ENCODE results near the gene ERICH4. TPM values are rescaled to one million over a fixed set of nuclear protein-coding genes. Genes with fewer than 3 reads are reported as not detected.

The ERICH4 gene
- total RNA-seq, 2 experiments from 2014 or later: not detected

DNA sequence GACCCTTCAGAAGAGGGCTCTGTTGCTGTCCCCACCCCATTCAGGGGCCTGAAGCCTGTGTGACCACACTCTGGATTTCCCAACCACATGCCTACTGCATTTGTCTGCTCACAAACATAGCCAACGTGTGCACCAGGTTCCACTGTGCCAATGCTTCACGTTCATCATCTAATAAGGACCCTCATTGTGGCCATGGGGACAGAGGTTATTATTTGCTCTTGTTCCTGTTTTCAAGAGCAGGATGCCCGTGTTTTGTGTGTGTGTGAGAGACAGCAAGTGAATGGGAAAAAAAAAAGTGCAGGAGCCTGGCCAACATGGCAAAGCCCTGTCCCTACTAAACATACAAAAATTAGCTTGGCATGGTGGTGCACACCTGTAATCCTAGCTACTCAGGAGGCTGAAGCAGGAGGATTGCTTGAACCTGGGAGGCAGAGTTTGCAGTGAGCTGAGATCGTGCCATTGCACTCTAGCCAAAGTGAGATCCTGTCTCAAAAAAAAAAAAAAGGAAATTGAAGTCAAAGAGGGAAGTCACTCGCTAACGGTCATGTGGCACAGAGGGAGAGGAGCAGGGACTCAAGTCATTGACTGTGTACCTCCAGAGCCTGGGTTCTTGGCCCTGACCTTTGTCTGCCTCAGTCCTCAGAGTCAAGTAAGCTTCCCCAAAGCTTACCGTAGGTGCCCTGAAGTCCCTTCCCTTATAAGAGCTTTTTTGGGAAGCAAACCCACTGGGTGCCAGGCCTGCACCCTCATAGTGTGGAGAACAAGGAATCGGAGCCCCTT lies 22.7 kb upstream of the ERICH4 start:
- Mint-ChIP-seq H3K4me1 (peaks cover 6% of the 10 kb centered on the region), H3K27ac (no peak overlapping the region), H3K36me3 (ENCODE audit: low read depth) (peaks cover 26% of the 10 kb centered on the region), H3K4me3 (no peak overlapping the region), H3K9me3 (no peaks in the 10 kb centered on the region), H3K27me3 (no peaks in the 10 kb centered on the region)
- POLR2A ChIA-PET: no interaction called here
- CTCF ChIA-PET: interaction anchor here (0.5 kb wide), 1 partner anchor 37 kb away, joined by 3 read pairs; no protein-coding TSS in a partner anchor
- DNase-seq: no peak

DNA sequence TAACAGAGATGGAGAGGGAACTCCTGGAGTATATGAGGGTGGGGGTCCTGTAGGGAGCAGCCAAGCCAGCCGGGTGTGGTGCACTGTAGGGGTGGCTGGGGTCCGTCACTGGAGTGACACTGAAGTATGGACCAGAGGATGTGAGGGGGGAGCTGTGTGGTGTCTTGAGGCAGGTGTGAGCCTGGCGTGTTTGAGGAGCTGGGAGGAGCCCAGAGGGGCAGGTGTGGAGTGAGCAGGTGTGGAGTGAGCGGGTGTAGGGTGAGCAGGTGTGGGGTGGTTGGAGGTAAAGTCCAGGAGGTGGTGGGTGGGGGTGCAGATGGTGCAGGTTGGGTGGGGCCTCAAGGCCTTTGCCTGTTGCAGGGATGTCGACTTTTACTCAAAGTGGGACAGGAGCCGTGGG lies 21.6 kb upstream of the ERICH4 start:
- H3K36me3 Mint-ChIP-seq (ENCODE audit: low read depth): peaks cover 25% of the 10 kb centered on the region
- no peaks in the 10 kb centered on the region for H3K27me3 Mint-ChIP-seq
- H3K27ac Mint-ChIP-seq: no peak overlapping the region
- H3K4me1 Mint-ChIP-seq: peaks cover 10% of the 10 kb centered on the region
- ChIA-PET CTCF (no interaction called here), POLR2A (no interaction called here)
- DNase-seq: no peak
- no peak overlapping the region for H3K4me3 Mint-ChIP-seq
- H3K9me3 Mint-ChIP-seq: no peaks in the 10 kb centered on the region

DNA sequence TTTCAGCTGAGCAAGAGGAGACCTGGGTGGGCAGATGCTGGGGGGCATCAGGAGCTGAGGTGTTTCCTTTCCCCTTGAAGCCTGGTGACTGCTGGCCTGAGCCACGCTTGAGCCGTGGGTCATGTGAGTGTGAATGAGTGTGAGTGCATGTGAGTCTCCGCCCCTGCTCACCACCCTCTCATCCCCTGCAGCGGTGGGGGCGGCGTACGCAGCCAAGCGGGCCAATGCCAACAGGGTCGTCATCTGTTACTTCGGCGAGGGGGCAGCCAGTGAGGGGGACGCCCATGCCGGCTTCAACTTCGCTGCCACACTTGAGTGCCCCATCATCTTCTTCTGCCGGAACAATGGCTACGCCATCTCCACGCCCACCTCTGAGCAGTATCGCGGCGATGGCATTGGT lies 21.0 kb upstream of the ERICH4 start:
- ChIA-PET POLR2A (no interaction called here), CTCF (no interaction called here)
- Mint-ChIP-seq H3K27ac (no peak overlapping the region), H3K9me3 (no peaks in the 10 kb centered on the region), H3K36me3 (ENCODE audit: low read depth) (peaks cover 26% of the 10 kb centered on the region), H3K27me3 (no peaks in the 10 kb centered on the region), H3K4me3 (no peak overlapping the region), H3K4me1 (peaks cover 16% of the 10 kb centered on the region)
- no peak for DNase-seq

DNA sequence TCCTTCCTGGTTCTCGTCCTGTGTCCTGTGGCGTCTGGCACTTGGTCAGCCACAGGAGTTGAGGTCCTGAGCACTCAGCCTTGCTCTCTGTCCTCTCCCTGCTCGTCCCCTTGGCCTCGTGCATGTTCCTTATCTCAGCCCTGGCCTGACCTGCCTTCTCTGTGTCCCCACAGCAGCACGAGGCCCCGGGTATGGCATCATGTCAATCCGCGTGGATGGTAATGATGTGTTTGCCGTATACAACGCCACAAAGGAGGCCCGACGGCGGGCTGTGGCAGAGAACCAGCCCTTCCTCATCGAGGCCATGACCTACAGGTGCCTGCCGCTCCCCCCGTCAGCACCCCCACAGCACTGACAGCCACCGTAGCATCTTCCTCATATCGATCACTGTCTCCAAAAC lies 20.5 kb upstream of the ERICH4 start:
- Mint-ChIP-seq H3K36me3 (ENCODE audit: low read depth) (peaks cover 24% of the 10 kb centered on the region), H3K4me1 (peaks cover 20% of the 10 kb centered on the region), H3K4me3 (no peak overlapping the region), H3K9me3 (no peaks in the 10 kb centered on the region), H3K27ac (no peak overlapping the region), H3K27me3 (no peaks in the 10 kb centered on the region)
- POLR2A ChIA-PET: no interaction called here
- CTCF ChIA-PET: no interaction called here
- no peak for DNase-seq

DNA sequence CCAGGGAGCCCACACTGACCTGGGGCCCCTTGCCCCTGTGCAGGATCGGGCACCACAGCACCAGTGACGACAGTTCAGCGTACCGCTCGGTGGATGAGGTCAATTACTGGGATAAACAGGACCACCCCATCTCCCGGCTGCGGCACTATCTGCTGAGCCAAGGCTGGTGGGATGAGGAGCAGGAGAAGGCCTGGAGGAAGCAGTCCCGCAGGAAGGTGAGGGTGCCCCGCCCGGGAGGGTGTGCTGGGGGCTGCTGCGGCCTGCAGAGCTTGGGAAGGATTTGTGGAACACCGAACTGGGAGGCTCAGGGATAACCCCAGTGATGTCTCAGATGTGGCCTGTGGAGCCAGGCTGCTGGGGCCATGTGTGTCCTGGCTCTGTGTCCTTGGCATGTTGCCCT lies 20.0 kb upstream of the ERICH4 start:
- H3K27me3 Mint-ChIP-seq: no peaks in the 10 kb centered on the region
- DNase-seq: no peak
- no peak overlapping the region for H3K4me3 Mint-ChIP-seq
- ChIA-PET CTCF (no interaction called here), POLR2A (no interaction called here)
- no peaks in the 10 kb centered on the region for H3K9me3 Mint-ChIP-seq
- no peak overlapping the region for H3K27ac Mint-ChIP-seq
- H3K4me1 Mint-ChIP-seq: peaks cover 25% of the 10 kb centered on the region
- H3K36me3 Mint-ChIP-seq (ENCODE audit: low read depth): peaks cover 26% of the 10 kb centered on the region

DNA sequence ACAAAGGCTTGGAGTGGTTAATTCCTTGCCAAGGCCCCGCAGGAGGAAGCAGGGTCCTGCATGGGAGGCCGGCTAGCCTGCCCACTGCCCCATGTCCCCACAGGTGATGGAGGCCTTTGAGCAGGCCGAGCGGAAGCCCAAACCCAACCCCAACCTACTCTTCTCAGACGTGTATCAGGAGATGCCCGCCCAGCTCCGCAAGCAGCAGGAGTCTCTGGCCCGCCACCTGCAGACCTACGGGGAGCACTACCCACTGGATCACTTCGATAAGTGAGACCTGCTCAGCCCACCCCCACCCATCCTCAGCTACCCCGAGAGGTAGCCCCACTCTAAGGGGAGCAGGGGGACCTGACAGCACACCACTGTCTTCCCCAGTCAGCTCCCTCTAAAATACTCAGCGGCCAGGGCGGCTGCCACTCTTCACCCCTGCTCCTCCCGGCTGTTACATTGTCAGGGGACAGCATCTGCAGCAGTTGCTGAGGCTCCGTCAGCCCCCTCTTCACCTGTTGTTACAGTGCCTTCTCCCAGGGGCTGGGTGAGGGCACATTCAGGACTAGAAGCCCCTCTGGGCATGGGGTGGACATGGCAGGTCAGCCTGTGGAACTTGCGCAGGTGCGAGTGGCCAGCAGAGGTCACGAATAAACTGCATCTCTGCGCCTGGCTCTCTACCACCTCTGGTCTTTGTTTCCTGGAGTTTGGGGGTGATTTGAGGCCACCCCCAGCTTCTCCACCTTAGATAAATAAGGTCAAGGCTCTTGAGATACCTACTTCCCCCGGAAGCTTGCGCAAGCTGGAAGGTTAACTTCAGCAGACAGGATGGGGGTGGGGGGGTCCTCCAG lies 18.4 kb upstream of the ERICH4 start:
- H3K9me3 Mint-ChIP-seq: no peaks in the 10 kb centered on the region
- POLR2A ChIA-PET: interaction anchor here (0.6 to 1.9 kb wide), 3 partner anchors 15 to 160 kb away, joined by 3 to 7 read pairs (median 4); partner anchors contain the start of genes DMAC2 and HNRNPUL1
- H3K4me1 Mint-ChIP-seq: peaks cover 38% of the 10 kb centered on the region
- H3K27me3 Mint-ChIP-seq: no peaks in the 10 kb centered on the region
- peaks cover 21% of the 10 kb centered on the region for H3K36me3 Mint-ChIP-seq (ENCODE audit: low read depth)
- peak overlapping the region; percentile 8 for H3K4me3 Mint-ChIP-seq
- no peak for DNase-seq
- H3K27ac Mint-ChIP-seq: peak overlapping the region; percentile 68
- CTCF ChIA-PET: interaction anchor here (0.7 kb wide), 1 partner anchor 24 kb away, joined by 3 read pairs; no protein-coding TSS in a partner anchor

DNA sequence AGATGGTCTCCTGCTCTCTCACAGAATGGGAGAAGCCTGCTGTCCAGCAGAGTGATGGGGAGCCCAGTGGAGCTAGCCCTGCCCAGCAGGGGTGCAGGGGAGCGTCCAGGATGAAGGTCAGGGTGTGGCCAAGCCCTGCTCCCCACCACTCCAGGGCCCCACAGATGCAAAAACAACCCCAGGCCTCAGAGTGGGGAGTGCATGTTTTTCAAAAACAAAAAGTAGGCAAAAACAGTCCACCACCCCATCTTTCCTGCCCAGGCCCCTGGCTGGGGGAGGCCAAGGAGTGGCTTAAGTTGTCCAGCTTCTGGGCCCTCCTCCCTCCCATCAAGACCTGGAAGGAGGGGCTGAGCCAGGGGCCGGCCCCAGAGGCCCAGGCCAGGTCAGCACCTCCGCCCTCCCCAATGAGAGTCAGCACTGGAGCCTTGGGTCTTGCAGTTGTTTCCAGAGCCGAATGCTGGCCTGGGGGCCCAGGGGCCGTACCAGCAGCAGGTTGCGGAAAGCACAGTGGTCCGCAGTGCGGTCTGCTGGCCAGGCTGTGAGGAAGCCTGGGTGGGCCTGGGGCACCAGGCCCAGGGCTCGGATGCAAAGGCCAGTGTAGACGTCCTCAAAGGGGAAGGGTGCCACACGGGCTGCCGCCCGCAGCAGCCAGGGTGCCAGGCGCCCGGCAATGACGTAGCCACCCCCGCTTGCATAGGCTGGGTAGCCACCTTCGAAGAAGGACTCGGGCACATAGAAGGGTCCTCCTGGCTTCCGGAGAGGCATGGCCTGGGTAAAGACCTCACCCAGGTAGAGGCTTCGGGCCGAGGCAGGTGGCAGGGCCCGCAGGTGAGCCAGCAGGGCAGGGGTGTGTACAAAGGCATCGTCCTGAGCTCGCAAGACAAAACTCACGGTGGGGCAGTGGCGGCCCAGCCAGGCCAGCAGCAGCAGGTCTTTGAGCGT lies 17.5 kb upstream of the ERICH4 start:
- Mint-ChIP-seq H3K4me3 (peak overlapping the region; percentile 8), H3K27ac (peak overlapping the region; percentile 68), H3K4me1 (peaks cover 38% of the 10 kb centered on the region), H3K36me3 (ENCODE audit: low read depth) (peaks cover 18% of the 10 kb centered on the region), H3K27me3 (no peaks in the 10 kb centered on the region), H3K9me3 (no peaks in the 10 kb centered on the region)
- ChIA-PET POLR2A (interaction anchor here (1.1 to 1.9 kb wide), 2 partner anchors 14 to 161 kb away, joined by 3 to 7 read pairs; partner anchors contain the start of genes DMAC2 and HNRNPUL1), CTCF (interaction anchor here (0.7 kb wide), 1 partner anchor 23 kb away, joined by 3 read pairs; no protein-coding TSS in a partner anchor)
- DNase-seq: no peak

DNA sequence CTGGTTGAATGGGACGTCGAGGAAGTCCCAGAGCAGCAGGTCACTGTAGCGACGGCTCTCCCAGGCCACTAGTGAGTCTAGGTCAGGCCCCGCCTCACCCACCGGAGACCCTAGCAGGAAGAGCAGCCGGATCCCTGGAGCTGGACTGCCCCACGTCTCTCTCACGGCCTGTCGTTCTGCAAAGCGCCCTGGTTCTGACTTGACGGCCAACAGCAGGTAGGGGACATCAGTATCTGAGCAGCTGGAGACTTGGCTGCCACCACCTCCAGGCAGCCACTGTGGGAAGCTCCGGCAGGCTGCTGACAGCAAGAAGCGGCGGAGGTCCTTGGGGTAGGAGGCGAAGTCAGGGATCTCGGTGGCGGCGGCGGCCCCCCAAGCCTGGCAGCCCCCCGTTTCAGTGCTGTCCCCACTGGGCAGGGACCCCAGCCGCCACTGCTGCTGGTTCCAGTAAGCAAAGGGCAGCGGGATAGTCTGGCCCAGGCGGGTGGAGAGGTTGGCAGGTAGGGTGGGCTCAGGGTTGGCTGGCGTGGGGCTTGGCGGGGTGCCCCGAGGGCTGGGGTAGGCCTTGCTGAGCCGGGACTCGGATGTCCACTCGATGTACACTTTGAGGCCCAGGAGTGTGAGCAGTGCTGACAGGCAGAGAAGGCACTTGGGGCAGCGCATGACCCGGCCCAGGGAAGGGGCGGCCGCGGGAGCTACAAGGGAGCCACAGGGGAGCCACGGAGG lies 16.7 kb upstream of the ERICH4 start:
- Mint-ChIP-seq H3K4me1 (peaks cover 41% of the 10 kb centered on the region), H3K27ac (peak overlapping the region; percentile 16), H3K27me3 (no peaks in the 10 kb centered on the region), H3K36me3 (ENCODE audit: low read depth) (peaks cover 21% of the 10 kb centered on the region), H3K9me3 (no peaks in the 10 kb centered on the region), H3K4me3 (peak overlapping the region; percentile 80)
- CTCF ChIA-PET: interaction anchor here (0.6 to 2.3 kb wide), 3 partner anchors 13 to 61 kb away, joined by 3 to 9 read pairs (median 3); partner anchors contain the start of gene DMAC2
- no peak for DNase-seq
- POLR2A ChIA-PET: interaction anchor here (1.0 to 3.9 kb wide), 3 partner anchors 13 to 118 kb away, joined by 3 to 30 read pairs (median 3); partner anchors contain the start of gene DMAC2

DNA sequence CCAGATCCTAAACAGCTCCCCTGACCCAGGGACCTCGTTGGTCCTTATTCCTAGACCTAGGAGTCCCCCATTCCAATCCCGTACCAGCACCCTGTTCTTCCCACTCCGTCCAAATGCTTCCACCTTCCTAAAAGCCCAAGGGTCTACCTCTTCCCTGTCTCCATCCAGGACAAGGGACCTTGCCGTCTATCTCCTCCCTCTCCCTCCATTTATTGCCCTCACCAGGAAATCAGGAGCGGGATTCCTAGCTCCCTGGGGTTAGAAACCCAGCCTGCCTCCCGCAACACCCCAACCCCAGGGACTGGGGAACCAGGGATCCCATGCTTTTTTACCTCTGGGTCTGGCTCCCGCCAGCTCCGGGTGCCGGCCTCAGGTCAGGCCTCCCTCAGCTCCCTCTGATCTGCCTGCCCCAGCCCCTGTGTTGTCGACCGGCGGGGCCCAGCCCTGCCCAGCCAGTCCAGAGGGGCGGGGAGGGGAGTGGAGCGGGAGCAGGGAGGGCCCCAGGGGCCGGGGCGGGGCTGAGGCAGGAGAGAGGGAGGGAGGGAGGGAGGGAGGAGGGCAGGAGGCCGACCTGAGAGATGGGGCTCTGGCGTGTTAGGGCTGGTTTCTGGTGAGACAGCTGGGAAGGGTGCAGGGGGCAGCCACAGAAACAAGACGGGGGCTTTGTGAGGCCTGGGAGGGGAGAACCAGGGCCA lies 15.9 kb upstream of the ERICH4 start, which contains the start of gene B3GNT8:
Gene B3GNT8, minus strand, starts transcription at position 423 of the 695 bp plus-strand sequence. CDS start 596 bp downstream, outside the sequence.
- H3K4me1 Mint-ChIP-seq: peaks cover 45% of the 10 kb centered on the region
- ChIA-PET POLR2A (interaction anchor here (1.0 to 3.9 kb wide), 4 partner anchors 12 to 122 kb away, joined by 3 to 30 read pairs (median 4); partner anchors contain the start of gene DMAC2), CTCF (interaction anchor here (0.6 to 2.3 kb wide), 4 partner anchors 13 to 472 kb away, joined by 3 to 9 read pairs (median 3); partner anchors contain the start of gene DMAC2)
- DNase-seq: peak; percentile 67
- H3K27ac Mint-ChIP-seq: peak within 1 kb of the TSS; percentile 81
- no peaks in the 10 kb centered on the region for H3K27me3 Mint-ChIP-seq
- H3K4me3 Mint-ChIP-seq: peak within 1 kb of the TSS; percentile 80
- peaks cover 25% of the 10 kb centered on the region for H3K36me3 Mint-ChIP-seq (ENCODE audit: low read depth)
- no peaks in the 10 kb centered on the region for H3K9me3 Mint-ChIP-seq

DNA sequence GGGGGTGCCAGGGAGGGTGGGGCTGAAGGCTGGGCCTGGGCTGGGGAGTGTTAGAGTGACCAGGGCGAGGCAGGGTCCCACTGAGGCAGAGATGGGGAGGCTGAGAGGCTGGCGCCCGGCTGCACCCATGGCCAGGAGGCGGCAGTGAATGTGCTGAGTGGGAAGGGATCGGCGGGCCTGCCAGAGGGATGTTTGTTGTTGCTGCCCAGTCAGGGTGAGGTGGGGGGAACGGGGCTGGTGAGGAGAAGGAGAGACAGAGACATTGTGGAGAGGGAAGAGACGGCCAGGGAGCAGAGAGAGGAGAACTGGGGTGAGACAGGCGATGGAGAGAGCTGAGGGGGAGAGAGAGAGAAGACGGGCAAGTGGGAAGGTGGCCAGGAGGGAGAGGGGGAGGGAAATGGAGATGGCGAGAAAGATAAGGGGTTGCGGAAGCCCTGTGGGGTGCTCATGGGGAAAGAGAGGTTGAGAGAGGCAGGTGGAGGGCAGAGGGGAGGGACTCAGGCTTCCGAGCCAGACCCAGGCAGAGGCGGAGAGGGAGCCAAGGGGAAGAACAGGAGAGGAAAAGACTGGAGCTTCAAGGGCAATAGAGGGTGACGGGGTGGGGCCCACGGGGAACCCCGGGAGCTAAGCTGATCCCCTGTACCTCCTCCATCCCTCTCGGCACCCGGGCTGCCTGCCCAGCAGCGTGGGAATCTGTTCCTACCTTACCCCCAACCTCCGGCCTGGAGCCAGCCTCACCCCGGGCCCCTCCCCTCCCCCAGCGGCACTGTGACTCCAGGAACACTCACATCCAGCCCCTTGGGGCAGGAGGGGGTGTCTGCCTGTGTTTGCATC lies 15.1 kb upstream of the ERICH4 start:
- Mint-ChIP-seq H3K9me3 (no peaks in the 10 kb centered on the region), H3K27ac (peak overlapping the region; percentile 81), H3K36me3 (ENCODE audit: low read depth) (peaks cover 31% of the 10 kb centered on the region), H3K4me1 (peaks cover 45% of the 10 kb centered on the region), H3K27me3 (no peaks in the 10 kb centered on the region), H3K4me3 (peak overlapping the region; percentile 80)
- ChIA-PET POLR2A (interaction anchor here (1.0 to 3.9 kb wide), 6 partner anchors 11 to 165 kb away, joined by 3 to 30 read pairs (median 4); partner anchors contain the start of gene DMAC2), CTCF (interaction anchor here (0.6 to 2.3 kb wide), 6 partner anchors 12 to 471 kb away, joined by 3 to 11 read pairs (median 4); partner anchors contain the start of gene DMAC2)
- DNase-seq: peak; percentile 64
